Measurements from ENCODE around the gene ANKRD30BL.
"Not testable (repeated sequence)": the region's sequence is repeated elsewhere in the genome, so short reads cannot be mapped to it uniquely, and the experiment has no call there.

ANKRD30BL gene, protein sequence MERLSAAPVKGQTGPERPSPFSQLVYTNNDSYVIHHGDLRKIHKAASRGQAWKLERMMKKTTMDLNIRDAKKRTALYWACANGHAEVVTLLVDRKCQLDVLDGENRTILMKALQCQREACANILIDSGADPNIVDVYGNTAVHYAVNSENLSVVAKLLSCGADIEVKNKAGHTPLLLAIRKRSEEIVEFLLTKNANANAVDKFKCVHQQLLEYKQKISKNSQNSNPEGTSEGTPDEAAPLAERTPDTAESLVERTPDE

GRCh38 chr2:132161161-132162124, at the start of gene ANKRD30BL:
Gene ANKRD30BL (minus strand): TSS chr2:132161952. CDS start chr2:132161705, 247 bp downstream.
- peaks cover 9 to 16% (median 13%) of the 10 kb centered on the region in 11 experiments; a peak in 21 of 22 replicates for H3K9me3 ChIP-seq (replicated peaks in 1 of 11)
- not testable (repeated sequence) for H3K4me3 ChIP-seq, H3K27ac ChIP-seq, H4K20me1 ChIP-seq, H3K27me3 ChIP-seq, H3K9ac ChIP-seq, H3K4me1 ChIP-seq, H3K4me2 ChIP-seq, H3K36me3 ChIP-seq

- H3K36me3 ChIP-seq; H3K4me1 ChIP-seq; H4K20me1 ChIP-seq; H3K9me3 ChIP-seq (replicated peaks in 1 of 11); H3K9ac ChIP-seq; H3K27ac ChIP-seq; H3K4me3 ChIP-seq; H3K27me3 ChIP-seq: not testable (repeated sequence)
- H3K4me2 ChIP-seq: peak overlapping the region in 3 of 11 experiments; percentile 19 to 36 (median 32); a peak in 2 of 22 replicates
Measured at GRCh38 chr2:132202866-132203265, 41.1 kb upstream of the ANKRD30BL start.

DNA sequence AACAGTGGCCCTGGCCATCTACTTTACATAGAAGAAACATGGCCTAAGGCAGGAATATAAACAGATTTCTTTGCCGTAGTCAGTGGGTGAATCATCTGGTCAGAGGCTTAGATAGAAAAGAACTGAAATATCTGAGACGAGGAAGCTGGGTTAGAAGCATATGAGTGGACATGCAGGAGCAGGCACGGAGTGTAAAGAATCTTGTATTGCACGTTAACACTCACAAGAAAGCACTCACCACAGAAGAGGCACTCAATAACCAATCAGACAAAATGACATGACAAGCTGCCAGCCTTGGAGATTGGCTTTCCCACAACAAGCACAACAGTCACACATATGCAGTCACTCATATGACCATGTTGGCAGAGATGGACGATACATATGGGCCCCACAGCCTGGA, 31.1 kb upstream of the ANKRD30BL start:
- not testable (repeated sequence) for H3K27ac ChIP-seq; H3K36me3 ChIP-seq; H4K20me1 ChIP-seq; H3K27me3 ChIP-seq; H3K4me2 ChIP-seq; H3K9ac ChIP-seq; H3K9me3 ChIP-seq (replicated peaks in 1 of 11); H3K4me1 ChIP-seq; H3K4me3 ChIP-seq

DNA sequence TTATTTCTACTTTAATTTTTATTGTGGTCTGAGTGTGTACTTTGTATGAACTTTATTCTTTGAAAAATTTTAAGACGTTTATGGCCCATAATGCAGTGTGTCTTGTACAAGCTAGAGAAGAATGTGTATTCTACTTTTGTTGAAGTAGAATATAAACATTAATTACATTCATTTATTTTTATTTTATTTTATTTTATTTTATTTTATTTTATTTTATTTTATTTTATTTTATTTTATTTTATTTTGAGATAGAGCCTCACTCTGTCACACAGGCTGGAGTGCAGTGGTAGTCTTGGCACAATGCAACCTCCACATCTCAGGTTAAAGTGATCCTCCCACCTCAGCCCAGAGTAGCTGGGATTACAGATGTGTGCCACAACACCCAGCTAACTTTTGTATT, 5.3 kb upstream of the ANKRD30BL start:
- H3K9ac ChIP-seq; H3K27ac ChIP-seq; H3K4me1 ChIP-seq; H3K9me3 ChIP-seq (replicated peaks in 1 of 11); H3K4me3 ChIP-seq; H3K27me3 ChIP-seq; H4K20me1 ChIP-seq; H3K4me2 ChIP-seq; H3K36me3 ChIP-seq: not testable (repeated sequence)

- H3K36me3 ChIP-seq, H3K27ac ChIP-seq, H4K20me1 ChIP-seq, H3K4me2 ChIP-seq, H3K9ac ChIP-seq, H3K27me3 ChIP-seq, H3K4me1 ChIP-seq, H3K4me3 ChIP-seq: not testable (repeated sequence)
- peaks cover 9 to 16% (median 13%) of the 10 kb centered on the region in 11 experiments; a peak in 21 of 22 replicates for H3K9me3 ChIP-seq (replicated peaks in 1 of 11)
Measured at GRCh38 chr2:132162125-132162660, 441 bp upstream of the ANKRD30BL start.

GRCh38 chr2:132146774-132147173, 15.0 kb downstream of the ANKRD30BL start:
- not testable (repeated sequence) for H3K27ac ChIP-seq, H3K4me1 ChIP-seq, H3K27me3 ChIP-seq

More at GRCh38 chr2:132146774-132147173, 15.0 kb downstream of the ANKRD30BL start:
- H3K4me3 ChIP-seq; H3K9ac ChIP-seq; H3K9me3 ChIP-seq (replicated peaks in 1 of 11); H4K20me1 ChIP-seq; H3K36me3 ChIP-seq; H3K4me2 ChIP-seq: not testable (repeated sequence)
